Fibroblast of pulmonary artery (primary cell): Measurements from ENCODE around the gene SNAP47.
A peak's percentile ranks its signal among the peaks of the same experiment; 100 is the strongest.

Source experiments
- DNase-seq: peaks from one replicate; pipeline ENCODE4 v3.0.0-alpha.2; 2010; ENCODE audit warnings: low read depth
- H3K4me3 ChIP-seq: replicated peaks from 2 replicates; pipeline ENCODE4 v1.5.1; 2011; ENCODE audit warnings: low read depth, mild to moderate bottlenecking, control low read depth, low read length, moderate library complexity
- TF ChIP-seq, protein P1 (sequence below): IDR thresholded peaks from 2 replicates; pipeline ENCODE4 v1.5.1; 2011; ENCODE audit warnings: mild to moderate bottlenecking, control low read depth, low read length, inconsistent platforms; ENCODE audit errors: missing control alignments

Gene SNAP47

DNA sequence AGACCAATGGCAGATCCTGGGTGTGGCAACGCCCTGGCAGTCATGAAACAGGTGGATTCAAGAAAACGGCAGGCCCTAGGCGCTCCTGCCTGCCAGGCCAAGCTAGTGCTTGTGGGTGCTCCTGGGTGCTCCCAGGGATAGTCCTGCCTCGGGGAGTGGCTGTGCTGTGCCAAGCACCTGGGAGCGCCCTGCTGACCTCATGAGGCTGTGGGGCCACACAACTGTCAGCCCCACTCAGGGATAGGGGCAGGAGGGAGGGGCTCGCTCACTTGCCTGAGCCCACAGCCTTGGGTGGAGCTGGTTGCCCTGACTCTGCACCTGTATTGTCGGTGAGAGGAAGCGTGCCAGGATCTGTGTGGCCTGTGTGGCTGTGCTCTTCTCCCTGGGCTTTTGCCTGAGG is 9.4 kb downstream of the SNAP47 start:
- H3K4me3 ChIP-seq = no peak overlapping the region
- TF ChIP-seq, protein P1, sequence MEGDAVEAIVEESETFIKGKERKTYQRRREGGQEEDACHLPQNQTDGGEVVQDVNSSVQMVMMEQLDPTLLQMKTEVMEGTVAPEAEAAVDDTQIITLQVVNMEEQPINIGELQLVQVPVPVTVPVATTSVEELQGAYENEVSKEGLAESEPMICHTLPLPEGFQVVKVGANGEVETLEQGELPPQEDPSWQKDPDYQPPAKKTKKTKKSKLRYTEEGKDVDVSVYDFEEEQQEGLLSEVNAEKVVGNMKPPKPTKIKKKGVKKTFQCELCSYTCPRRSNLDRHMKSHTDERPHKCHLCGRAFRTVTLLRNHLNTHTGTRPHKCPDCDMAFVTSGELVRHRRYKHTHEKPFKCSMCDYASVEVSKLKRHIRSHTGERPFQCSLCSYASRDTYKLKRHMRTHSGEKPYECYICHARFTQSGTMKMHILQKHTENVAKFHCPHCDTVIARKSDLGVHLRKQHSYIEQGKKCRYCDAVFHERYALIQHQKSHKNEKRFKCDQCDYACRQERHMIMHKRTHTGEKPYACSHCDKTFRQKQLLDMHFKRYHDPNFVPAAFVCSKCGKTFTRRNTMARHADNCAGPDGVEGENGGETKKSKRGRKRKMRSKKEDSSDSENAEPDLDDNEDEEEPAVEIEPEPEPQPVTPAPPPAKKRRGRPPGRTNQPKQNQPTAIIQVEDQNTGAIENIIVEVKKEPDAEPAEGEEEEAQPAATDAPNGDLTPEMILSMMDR = no peak
- DNase-seq = no peak

DNA sequence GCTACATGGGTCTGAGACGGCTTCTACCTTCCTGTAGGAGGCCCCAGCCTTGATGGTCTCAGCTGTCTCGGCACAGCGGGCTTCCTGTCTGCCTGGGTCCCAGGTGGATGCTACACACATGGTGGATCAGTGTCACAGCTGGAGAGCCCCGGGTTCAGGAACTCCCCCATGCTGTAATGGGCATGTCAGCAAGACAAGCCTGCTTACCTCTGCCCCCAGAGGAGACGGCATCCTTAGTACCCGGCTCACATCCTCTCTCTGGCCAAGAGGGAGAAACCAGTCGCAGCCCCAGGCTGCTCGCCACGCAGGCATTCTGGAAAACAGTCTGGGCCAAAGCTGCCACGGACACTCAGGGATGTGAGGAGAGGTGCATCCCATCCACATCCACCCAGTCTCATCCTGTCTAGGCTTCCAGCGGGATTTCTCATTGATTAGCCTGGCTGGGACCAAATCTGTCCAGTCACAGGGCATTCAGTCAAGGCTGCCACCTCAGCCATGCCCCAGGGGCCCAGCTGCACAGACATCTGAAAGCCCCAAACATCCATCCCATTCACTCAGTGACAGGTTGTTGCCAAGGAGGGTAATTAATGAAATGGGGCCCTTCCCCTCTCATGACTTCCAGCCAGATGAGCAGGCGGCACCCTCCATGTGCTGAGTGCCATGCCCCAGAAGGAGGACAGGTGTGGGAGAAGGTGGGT is 10.5 kb downstream of the SNAP47 start:
- no peak for DNase-seq
- TF ChIP-seq, protein P1 = no peak
- no peak overlapping the region for H3K4me3 ChIP-seq

DNA sequence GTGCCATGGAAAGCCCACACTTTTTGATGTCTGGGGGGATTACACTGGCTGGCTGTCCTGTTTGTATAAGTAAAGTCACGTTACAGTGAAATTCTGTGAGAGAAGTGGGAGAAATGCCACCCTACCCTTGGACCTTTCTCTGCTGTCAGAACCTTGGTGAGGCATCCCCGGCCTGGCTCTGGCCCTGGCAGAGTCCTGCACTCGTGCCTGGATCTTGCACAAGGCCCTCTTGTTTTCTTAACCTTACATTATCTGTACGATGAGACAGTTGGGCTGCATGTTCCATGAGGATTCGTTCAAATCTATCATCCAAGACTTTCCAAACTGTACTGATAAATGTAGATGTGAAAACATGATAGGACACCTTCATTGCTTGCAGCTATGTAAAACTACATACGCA is 11.4 kb downstream of the SNAP47 start:
- H3K4me3 ChIP-seq = no peak overlapping the region
- no peak for DNase-seq
- TF ChIP-seq, protein P1 = no peak

DNA sequence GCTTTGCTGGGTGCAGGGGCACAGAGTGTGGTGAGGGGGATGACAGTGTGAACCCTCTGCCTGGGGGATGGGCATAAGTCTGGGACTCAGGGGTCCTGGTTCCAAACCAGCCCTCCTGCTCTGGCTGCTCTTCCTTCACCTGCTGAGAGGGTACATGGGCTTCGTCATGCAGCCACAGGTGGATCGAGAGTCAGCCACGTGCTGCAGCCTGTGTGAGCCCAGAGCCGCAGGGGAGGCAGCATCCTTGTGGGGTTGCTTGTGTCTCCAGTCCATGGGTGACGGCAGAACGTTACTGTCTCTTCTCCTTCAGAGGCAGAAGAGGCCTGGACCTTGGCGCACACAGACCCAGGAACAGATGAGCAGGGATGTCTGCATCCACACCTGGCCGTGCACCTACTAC is 12.1 kb downstream of the SNAP47 start:
- TF ChIP-seq, protein P1 = no peak

DNA sequence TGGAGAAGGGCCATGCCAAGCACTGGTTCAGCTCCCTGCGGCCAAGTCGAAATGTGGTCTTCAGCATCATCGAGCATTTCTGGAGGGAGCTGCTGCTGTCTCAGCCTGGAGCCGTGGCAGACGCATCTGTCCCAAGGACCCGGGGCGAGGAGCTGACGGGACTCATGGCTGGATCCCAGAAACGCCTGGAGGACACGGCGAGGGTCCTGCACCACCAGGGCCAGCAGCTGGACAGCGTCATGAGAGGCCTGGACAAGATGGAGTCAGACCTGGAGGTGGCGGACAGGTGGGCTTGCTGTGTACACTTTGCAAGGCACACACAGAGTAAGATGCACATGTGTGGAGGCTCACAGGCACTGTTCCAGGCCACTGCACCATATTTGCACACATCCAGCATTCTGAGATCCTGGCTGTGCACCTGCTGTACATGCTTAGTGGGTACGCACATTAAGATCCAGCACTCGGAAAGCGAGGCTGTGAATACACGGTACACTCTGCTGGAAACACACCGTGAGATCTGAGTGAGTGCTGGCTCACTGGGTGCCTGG is 12.8 kb downstream of the SNAP47 start:
- TF ChIP-seq, protein P1 = no peak

More for the DNA sequence above, 12.1 kb downstream of the SNAP47 start:
- DNase-seq = no peak
- no peak overlapping the region for H3K4me3 ChIP-seq

DNA sequence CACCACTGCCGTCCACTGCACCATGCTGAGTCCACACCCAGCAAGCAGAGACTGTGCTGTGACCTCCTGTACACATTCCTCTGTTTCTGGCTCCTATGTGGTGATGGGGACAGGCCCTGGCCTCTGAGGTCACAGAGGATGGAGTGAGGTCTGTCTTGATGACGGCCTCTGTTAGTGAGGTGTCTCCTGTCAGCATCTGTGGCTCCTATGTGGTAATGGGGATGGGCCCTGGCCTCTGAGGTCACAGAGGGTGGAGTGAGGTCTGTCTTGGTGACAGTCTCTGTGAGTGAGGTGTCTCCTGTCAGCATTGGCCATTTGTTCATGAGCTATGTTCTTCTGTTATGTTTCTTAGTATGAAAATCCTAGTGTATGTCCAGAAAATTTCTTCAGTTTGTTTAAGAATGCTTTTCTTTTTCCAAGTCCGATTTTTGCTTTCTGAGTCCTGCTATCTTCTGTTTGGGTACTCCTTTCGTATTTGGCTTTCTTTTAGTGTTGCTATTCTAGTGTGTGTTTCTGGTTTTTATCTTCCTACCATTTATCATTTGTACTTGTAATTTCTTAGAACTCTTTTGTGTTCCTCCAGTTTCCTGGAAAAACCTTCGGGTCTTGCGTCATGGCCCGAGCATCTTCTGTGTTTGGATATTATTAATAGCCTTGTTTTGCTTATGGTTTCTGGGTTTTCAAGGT is 13.4 kb downstream of the SNAP47 start:
- no peak overlapping the region for H3K4me3 ChIP-seq

More for the DNA sequence above, 12.8 kb downstream of the SNAP47 start:
- no peak overlapping the region for H3K4me3 ChIP-seq
- DNase-seq = no peak

More for the DNA sequence above, 13.4 kb downstream of the SNAP47 start:
- TF ChIP-seq, protein P1 = no peak
- DNase-seq = peak; percentile 53
